Forelimb muscle (tissue), 1 donor: ENCODE data around the gene IKZF2. TPM values are rescaled to one million over a fixed set of nuclear protein-coding genes. Genes with fewer than 3 reads are reported as not detected.

Experiments used
- DNase-seq: peaks from one replicate; pipeline ENCODE4 v3.0.0-alpha.2; 2013; ENCODE audit warnings: low read depth
- polyA plus RNA-seq: library from polyadenylated mRNA; unstranded; fragments of 120-200 nt; gene quantifications from one replicate; pipeline ENCODE4 v1.2.1, GENCODE V29; 2013; ENCODE audit not compliant: insufficient read length

IKZF2 gene
- 4.4 TPM for polyA plus RNA-seq

DNA sequence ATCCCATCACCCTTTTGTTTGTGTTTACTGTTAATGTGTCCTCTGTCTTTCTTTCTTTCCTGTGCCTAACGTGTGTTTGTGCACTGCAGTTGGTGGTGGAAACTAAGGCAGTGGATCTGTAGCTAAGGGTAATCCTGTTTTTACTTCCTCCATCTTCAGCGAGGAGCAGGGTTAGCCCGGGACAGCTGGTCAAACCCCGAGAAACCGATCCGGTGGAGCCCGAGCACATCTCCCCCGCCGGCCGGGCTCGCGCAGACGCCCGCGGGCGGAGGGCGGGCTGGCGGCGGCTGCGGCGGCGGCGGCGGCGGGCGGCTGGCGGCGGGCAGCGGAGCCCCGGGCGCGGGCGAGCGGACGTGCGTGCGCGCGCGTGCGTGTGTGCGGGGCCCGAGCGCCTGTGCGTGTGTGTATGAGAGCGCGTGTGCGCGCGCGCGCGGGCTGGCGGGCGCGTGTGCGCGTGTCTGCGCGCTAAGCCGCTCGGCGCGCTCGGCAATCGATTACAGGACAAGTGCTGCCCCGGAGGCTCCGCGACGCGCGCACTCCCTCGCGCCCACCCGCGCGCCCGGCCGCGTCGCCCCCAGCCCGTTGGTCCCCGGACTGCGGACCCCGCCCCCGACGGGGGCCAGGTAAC, at the start of gene IKZF2:
TSS of gene IKZF2 (minus strand) at position 176 of the 628 bp plus-strand sequence. CDS start 2,983 bp downstream, outside the sequence.
- DNase-seq = peak; percentile 71

DNA sequence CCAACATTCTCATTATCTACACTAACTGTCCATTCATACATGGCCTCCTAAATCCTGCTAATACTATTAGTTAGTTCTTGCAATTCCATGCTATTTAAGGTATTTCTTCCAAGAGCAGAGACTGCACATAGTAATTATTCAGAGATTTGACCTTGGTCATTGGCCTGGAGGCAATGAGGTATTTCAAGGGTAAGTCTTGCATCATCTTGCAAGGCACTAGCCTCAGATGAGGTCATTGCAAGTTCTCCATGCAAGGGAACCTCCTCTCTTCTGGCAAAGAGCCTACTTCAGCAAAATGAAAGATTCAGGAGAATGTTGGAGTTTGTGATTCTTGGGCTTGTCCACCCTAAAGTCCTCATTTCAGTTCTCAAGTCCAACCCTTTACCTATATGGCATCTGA, 48.5 kb upstream of the IKZF2 start:
- no peak for DNase-seq

GRCh38 chr2:213189001-213189899, 37.8 kb upstream of the IKZF2 start:
- no peak for DNase-seq

- no peak for DNase-seq
Observed at GRCh38 chr2:213188533-213188867, 37.1 kb upstream of the IKZF2 start.

GRCh38 chr2:213187833-213188532, 36.6 kb upstream of the IKZF2 start:
- no peak for DNase-seq

- DNase-seq = no peak
Observed at GRCh38 chr2:213187386-213187785, 36.0 kb upstream of the IKZF2 start.

DNA sequence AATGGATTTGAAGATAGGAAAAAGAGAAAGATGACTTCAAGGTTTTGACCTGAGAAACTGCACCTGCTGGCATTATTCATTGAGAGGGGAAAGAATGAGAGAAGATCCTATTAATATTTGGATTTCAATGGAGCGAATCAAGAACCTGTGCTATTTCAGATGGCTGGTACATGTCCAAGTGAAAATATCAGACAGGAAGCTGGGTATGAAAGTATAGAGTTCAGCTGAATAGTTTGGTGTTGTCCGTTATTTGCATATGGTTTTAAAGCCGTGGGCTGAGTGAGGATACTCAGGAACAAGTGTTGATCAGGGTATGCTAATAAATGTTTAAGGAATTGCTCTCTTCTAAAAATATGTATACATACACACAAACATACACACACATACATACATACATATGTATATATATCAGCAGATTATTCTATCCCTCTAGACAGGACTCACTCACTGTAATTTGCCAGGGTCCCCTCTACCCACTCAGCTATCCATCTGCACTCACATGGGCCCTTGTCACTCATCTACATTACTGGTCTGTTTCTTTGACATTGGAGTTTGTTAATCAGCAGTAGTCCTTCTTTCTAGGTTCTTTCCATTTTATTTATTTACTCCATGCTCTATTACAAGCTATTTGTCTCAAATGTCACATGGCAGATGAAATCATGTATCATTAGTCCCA, 33.9 kb upstream of the IKZF2 start:
- DNase-seq = no peak

DNA sequence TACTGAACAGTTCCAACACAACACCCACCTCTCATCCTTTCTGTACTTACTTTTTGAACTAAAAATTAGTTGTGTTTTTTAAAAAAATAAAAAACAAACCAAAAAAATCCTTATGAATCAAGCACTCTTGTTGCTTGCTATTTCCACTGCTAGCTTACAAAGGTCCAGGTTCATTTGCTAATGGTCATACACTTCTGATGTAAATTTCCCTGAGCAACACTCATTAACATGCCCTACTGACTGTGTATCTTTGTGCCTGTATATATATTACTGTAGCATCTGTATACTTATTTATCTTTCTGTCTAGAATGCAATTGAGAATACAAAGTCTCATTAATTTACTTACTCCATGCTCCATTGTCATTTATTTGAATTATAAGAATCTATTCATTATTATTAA, 30.3 kb upstream of the IKZF2 start:
- no peak for DNase-seq

DNA sequence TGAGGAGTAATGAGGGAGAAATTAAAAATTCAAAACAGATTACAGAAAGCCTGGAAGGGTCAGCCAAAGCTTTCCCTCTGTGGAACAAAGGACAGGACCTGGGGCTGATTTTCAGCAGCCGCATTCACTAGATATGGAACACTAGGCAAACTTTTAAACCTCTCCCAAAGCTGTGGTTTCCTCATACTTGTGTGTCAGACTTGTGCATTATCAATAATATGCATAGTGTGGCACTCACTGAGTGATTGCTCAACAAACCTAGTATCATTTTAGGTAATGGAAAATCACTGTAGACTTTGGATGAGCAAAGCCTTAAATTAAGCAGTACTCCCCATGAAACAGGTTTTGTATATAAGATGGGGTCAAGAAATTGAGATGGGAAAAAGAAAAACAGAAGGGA, 26.3 kb upstream of the IKZF2 start:
- no peak for DNase-seq

GRCh38 chr2:213175673-213176247, 24.3 kb upstream of the IKZF2 start:
- DNase-seq = no peak

- DNase-seq = no peak
Observed at GRCh38 chr2:213172641-213173040, 21.2 kb upstream of the IKZF2 start.

- no peak for DNase-seq
Observed at GRCh38 chr2:213171147-213171546, 19.7 kb upstream of the IKZF2 start.

DNA sequence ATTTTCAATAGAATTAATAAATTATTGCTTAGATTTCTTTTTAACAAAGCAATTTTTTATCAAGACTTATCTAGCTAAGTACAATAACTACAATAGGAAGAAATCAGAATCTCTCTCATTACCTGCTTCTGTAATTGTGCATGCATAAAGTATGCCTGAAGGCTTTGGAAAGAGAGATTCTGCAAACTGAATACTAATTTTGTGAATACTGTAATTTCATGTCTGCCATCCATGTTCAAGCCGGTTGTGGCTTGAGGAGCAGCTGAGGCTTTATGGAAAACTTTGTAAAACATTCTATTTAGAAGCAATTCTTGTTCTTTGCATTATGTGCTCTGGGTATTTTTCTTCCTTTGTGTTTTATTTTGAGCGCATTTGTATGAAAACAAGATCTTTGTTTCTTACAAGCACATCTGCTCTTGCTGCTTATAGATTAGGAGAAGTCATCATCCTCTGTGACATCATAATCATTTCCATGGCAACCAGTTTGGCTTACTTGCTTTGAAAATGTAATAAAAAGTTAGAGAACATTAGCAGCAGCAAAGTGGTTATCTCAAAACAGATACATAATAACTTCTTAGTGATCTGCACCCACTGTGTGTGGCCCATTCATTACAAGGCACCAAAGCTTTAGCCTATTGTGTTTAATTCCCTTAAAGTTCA, 16.0 kb upstream of the IKZF2 start:
- DNase-seq = no peak

DNA sequence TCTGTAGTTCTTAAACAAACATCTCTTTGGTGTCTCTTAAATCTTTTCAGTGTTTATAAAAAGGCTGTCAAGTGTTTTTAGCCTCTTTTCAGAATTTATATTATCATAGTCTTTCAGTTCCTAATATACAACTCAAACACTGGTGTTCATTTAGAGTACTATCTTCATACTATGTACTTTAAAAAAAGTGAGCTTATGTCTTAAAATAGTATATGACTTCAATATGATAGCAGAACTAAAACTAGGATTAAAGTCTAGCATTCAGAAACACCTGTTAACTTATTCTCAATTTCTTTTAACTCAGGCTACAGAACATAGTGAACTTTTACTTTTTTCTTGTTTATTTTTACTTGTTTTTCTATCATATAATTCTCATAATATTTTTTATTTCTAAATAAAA, 14.7 kb upstream of the IKZF2 start:
- no peak for DNase-seq

GRCh38 chr2:213164263-213164662, 12.9 kb upstream of the IKZF2 start:
- DNase-seq = no peak

- no peak for DNase-seq
Observed at GRCh38 chr2:213162516-213163118, 11.2 kb upstream of the IKZF2 start.

DNA sequence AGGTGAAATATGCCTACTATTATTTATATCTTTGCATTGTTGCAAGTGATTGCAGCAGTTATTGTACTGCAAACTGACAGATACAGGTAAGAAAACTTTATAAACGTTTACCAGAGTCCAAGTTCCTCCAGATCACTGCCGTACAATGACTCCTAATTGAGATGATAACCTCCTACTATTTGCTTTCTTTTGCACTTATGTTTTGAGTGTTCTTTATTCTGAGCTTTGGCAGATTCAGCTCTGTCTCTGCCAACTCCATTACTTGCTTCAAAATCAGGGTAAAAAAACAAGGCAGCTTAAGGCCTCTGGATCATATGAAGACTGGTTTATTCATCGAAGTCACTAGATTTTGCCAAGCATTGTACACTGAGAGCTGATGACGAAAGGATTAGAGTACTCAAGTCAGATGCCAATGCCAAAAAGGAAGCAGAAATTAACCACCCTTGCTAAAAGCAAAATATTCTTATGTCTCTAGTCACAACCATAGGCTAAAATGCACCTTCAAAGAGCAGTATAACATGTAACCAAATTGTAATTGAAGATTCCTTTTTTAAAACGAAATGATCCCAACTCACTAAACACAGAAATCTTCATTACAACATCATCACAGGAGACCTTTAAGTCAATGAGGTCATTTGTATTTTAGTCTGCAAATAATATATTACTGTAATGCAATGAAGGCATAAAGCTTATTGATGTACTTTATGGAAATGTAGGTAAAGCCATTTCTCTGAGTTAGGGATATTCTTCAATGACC, 10.5 kb upstream of the IKZF2 start:
- no peak for DNase-seq

DNA sequence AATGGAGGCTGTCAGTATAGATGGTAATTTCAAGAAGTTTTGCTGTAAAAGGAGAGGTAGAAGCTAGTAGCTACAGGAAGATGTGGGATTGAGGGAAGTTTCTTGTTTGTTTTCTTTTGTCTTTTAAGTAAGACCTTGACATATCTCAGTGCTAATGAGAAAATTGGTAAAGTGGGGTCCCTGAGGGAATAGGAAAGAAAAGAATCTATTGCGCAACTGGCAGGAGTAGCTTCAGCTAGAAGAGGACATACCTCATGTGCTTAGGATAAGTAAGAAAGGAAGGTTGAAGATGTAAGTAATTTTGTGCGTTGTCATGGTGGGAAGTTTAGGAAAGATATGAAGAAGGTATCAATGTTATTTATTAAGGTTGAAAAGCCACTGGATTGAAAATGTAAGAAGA, 8.4 kb upstream of the IKZF2 start:
- DNase-seq = no peak

DNA sequence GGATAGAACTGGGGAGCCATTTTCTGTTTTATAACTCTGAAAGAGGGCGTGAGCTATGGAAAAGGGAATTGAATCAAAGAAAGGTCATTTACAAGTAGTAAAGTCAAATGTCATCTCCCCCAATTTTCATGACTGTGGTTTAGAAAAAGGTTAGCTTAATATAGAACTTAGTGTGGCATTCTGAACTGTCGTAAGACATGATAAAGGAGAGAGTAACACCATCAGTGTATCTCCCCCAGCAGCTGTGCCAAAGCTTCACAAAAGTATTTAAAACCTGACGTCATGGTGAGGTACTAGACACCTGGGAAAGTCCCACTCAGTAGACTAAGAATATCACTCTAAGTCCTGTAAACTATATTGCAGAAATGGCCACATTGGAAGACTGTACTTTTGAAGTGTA, 5.8 kb upstream of the IKZF2 start:
- no peak for DNase-seq

DNA sequence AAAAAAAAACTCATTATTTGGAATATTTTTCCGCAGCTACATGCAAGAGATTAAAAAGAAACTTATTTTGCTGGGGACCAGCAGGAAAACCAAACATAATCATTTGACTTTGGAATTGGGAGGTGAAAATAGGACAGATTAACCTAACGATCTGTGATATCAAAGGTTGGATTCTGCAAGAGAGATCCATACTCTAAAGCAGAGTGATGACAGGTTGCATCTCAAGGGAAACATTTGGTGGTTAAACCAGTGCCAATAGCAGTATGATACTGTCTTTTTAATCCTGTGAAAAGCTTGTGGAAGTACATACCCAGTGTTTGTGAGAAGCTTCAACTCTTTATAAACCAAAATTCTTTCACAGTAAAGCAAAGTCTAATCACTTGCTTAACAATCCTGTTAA, 5.3 kb upstream of the IKZF2 start:
- DNase-seq = no peak
